H1 (cell line): ENCODE measurements around the gene KEL. TPM values are rescaled to one million over a fixed set of nuclear protein-coding genes. Genes with fewer than 3 reads are reported as not detected.

ENCODE experiments used
- CTCF ChIA-PET: fragments of 300-600 bp; sonication (Branson Sonifier 250); formaldehyde crosslinking; loops from one replicate; lab custom pipeline; 2021; ENCODE audit not compliant: partially characterized antibody; lab: Charles Lee
- POLR2A ChIA-PET: fragments of 300-600 bp; sonication (Branson Sonifier 250); formaldehyde crosslinking; loops from one replicate; lab custom pipeline; 2021; ENCODE audit warnings: inconsistent platforms; ENCODE audit not compliant: partially characterized antibody; lab: Charles Lee
- DNase-seq, 2 experiments: peaks; one replicate each; pipeline versions ENCODE4 v3.0.0 to v3.0.0-alpha.2; 2010 to 2022; ENCODE audit warnings: low spot score in 2 of 2, low read depth in 1 of 2, mixed read lengths in 1 of 2
- FAIRE-seq: peaks from 2 replicates; lab custom pipeline; 2011; peaks lifted over from hg19 to GRCh38; lab: Jason Lieb, UNC
- H2AFZ ChIP-seq: 2 replicates; pipeline ENCODE4 v1.8.1; 2012; ENCODE audit warnings: low read length, inconsistent platforms
- H2AK5ac ChIP-seq: 2 replicates; pipeline ENCODE4 v1.6.1; 2013; ENCODE audit warnings: low read depth, low read length
- H2BK120ac ChIP-seq: replicated peaks from 2 replicates; pipeline ENCODE3; 2013; ENCODE audit warnings: low read depth, low read length, inconsistent platforms
- H2BK12ac ChIP-seq: 2 replicates; pipeline ENCODE4 v1.6.1; 2013; ENCODE audit warnings: low read depth, low read length
- H2BK15ac ChIP-seq: 2 replicates; pipeline ENCODE4 v1.6.1; 2013; ENCODE audit warnings: low read length
- H2BK20ac ChIP-seq: 2 replicates; pipeline ENCODE4 v1.6.1; 2013; ENCODE audit warnings: low read length
- H2BK5ac ChIP-seq: 2 replicates; pipeline ENCODE4 v1.6.1; 2013; ENCODE audit warnings: low read depth, low read length
- H3K14ac ChIP-seq: 2 replicates; pipeline ENCODE4 v1.6.1; 2013; ENCODE audit warnings: inconsistent platforms; ENCODE audit not compliant: insufficient read length
- H3K18ac ChIP-seq: 2 replicates; pipeline ENCODE4 v1.6.1; 2013; ENCODE audit warnings: low read length; ENCODE audit errors: extremely low read depth
- H3K23ac ChIP-seq: 2 replicates; pipeline ENCODE4 v1.6.1; 2013; ENCODE audit warnings: inconsistent platforms; ENCODE audit not compliant: insufficient read length
- H3K23me2 ChIP-seq: 2 replicates; pipeline ENCODE4 v1.6.1; 2013; ENCODE audit warnings: low read depth, low read length
- H3K27ac ChIP-seq: 2 replicates; pipeline ENCODE4 v1.6.1; 2011; ENCODE audit warnings: low read depth, low read length, inconsistent platforms
- H3K27me3 ChIP-seq, 4 experiments: replicated peaks in 1 of 4; 1 replicate in 1 of 4; 2 replicates in 3 of 4; pipeline versions ENCODE4 v1.6.1 to v1.8.1; 2011 to 2013; ENCODE audit warnings: low read length in 3 of 4, mild to moderate bottlenecking in 3 of 4, inconsistent platforms in 2 of 4, mixed read lengths in 2 of 4, moderate library complexity in 1 of 4; ENCODE audit not compliant: control insufficient read depth in 3 of 4, insufficient read depth in 3 of 4; ENCODE audit errors: extremely low read depth in 1 of 4
- H3K36me3 ChIP-seq, 4 experiments: 2 replicates each; pipeline versions ENCODE4 v1.6.1 to v1.8.1; 2011 to 2013; ENCODE audit warnings: mild to moderate bottlenecking in 4 of 4, low read length in 3 of 4, moderate library complexity in 2 of 4, control low read depth in 1 of 4, inconsistent platforms in 1 of 4; ENCODE audit not compliant: insufficient read depth in 4 of 4, control insufficient read depth in 2 of 4
- H3K4ac ChIP-seq: replicated peaks from 2 replicates; pipeline ENCODE3; 2013; ENCODE audit warnings: low read length, low read depth, mixed read lengths, inconsistent platforms; ENCODE audit not compliant: insufficient read length
- H3K4me1 ChIP-seq, 4 experiments: replicated peaks in 1 of 4; 1 replicate in 1 of 4; 2 replicates in 3 of 4; pipeline versions ENCODE4 v1.6.1 to v1.8.1; 2011 to 2013; ENCODE audit warnings: low read length in 3 of 4, inconsistent platforms in 2 of 4, mixed read lengths in 1 of 4; ENCODE audit not compliant: insufficient read depth in 4 of 4, control insufficient read depth in 3 of 4
- H3K4me2 ChIP-seq, 2 experiments: 2 replicates each; pipeline versions ENCODE4 v1.6.1 to v1.8.1; 2011 to 2013; ENCODE audit warnings: low read depth in 2 of 2, low read length in 2 of 2, control low read depth in 1 of 2, inconsistent platforms in 1 of 2, mild to moderate bottlenecking in 1 of 2; ENCODE audit not compliant: insufficient read depth in 1 of 2
- H3K4me3 ChIP-seq, 4 experiments: fragments of 200-600, 300-600 bp in 1 of 4; sonication (generic), shearing (Covaris generic), sonication (Bioruptor Twin) in 1 of 4; 2 replicates each; pipeline versions ENCODE4 v1.5.1 to v1.8.1; 2011 to 2016; ENCODE audit warnings: low read length in 4 of 4, low read depth in 3 of 4, control low read depth in 2 of 4, inconsistent platforms in 2 of 4, mild to moderate bottlenecking in 2 of 4, mixed read lengths in 1 of 4, moderate library complexity in 1 of 4; ENCODE audit not compliant: insufficient read depth in 2 of 4; ENCODE audit errors: extremely low read depth in 1 of 4
- H3K56ac ChIP-seq: replicated peaks from 2 replicates; pipeline ENCODE3; 2013; ENCODE audit warnings: low read depth, mild to moderate bottlenecking, mixed read lengths, low read length, inconsistent platforms; ENCODE audit not compliant: insufficient read length
- H3K79me1 ChIP-seq: 2 replicates; pipeline ENCODE4 v1.6.1; 2013; ENCODE audit warnings: low read depth, low read length, control low read depth
- H3K79me2 ChIP-seq, 2 experiments: 2 replicates each; pipeline versions ENCODE4 v1.6.1 to v1.8.1; 2012 to 2013; ENCODE audit warnings: low read length in 2 of 2, mild to moderate bottlenecking in 2 of 2, inconsistent platforms in 1 of 2; ENCODE audit not compliant: insufficient read depth in 2 of 2, control insufficient read depth in 1 of 2
- H3K9ac ChIP-seq, 4 experiments: replicated peaks in 1 of 4; 1 replicate in 1 of 4; 2 replicates in 3 of 4; pipeline versions ENCODE4 v1.6.1 to v1.8.1; 2011 to 2013; ENCODE audit warnings: low read depth in 3 of 4, low read length in 3 of 4, control low read depth in 2 of 4, mild to moderate bottlenecking in 2 of 4, moderate library complexity in 2 of 4, inconsistent platforms in 1 of 4; ENCODE audit errors: extremely low read depth in 1 of 4
- H3K9me3 ChIP-seq, 2 experiments: 2 replicates each; pipeline versions ENCODE4 v1.6.1 to v1.8.1; 2012 to 2013; ENCODE audit warnings: mild to moderate bottlenecking in 2 of 2, moderate library complexity in 2 of 2, control low read depth in 1 of 2, inconsistent platforms in 1 of 2, low read depth in 1 of 2, low read length in 1 of 2, mixed read lengths in 1 of 2; ENCODE audit not compliant: insufficient read depth in 2 of 2
- H4K20me1 ChIP-seq, 2 experiments: replicated peaks in 1 of 2; 2 replicates each; pipeline versions ENCODE3 to v1.8.1; 2011 to 2013; ENCODE audit warnings: inconsistent platforms in 2 of 2, low read length in 2 of 2, mild to moderate bottlenecking in 1 of 2; ENCODE audit not compliant: insufficient read depth in 2 of 2, control insufficient read depth in 1 of 2
- H4K5ac ChIP-seq: 2 replicates; pipeline ENCODE4 v1.6.1; 2013; ENCODE audit warnings: low read length, low read depth, mixed read lengths, inconsistent platforms; ENCODE audit not compliant: insufficient read length
- H4K8ac ChIP-seq: 2 replicates; pipeline ENCODE4 v1.8.0; 2013; ENCODE audit warnings: mild to moderate bottlenecking, moderate library complexity, low read length, inconsistent platforms; ENCODE audit not compliant: insufficient read depth; ENCODE audit errors: extremely low read depth
- H4K91ac ChIP-seq: replicated peaks from 2 replicates; pipeline ENCODE3; 2013; ENCODE audit warnings: low read length, mixed read lengths, inconsistent platforms; ENCODE audit not compliant: insufficient read length
- BCL11A ChIP-seq, 2 experiments: IDR thresholded peaks; one replicate each; pipeline ENCODE4 v1.6.1; 2011; ENCODE audit warnings: low read depth in 2 of 2, low read length in 2 of 2, mild to moderate bottlenecking in 2 of 2
- EP300 ChIP-seq, 2 experiments: IDR thresholded peaks; 1 replicate in 1 of 2; 2 replicates in 1 of 2; pipeline ENCODE4 v1.6.1; 2011 to 2012; ENCODE audit warnings: low read depth in 2 of 2, low read length in 2 of 2, mild to moderate bottlenecking in 2 of 2, borderline replicate concordance in 1 of 2, inconsistent platforms in 1 of 2, moderate library complexity in 1 of 2
- HDAC2 ChIP-seq, 2 experiments: fragments of 300-600 bp in 1 of 2; sonication (generic) in 1 of 2; IDR thresholded peaks; 2 replicates each; pipeline ENCODE4 v1.6.1; 2011 to 2012; ENCODE audit warnings: low read depth in 2 of 2, low read length in 2 of 2, mild to moderate bottlenecking in 2 of 2, moderate library complexity in 2 of 2, borderline replicate concordance in 1 of 2, inconsistent platforms in 1 of 2
- JUND ChIP-seq: IDR thresholded peaks from 2 replicates; pipeline ENCODE4 v1.6.1; 2011; ENCODE audit warnings: mild to moderate bottlenecking, improper control_type of control experiment, low read length
- NRF1 ChIP-seq: IDR thresholded peaks from 2 replicates; pipeline ENCODE4 v1.6.1; 2011; ENCODE audit warnings: mild to moderate bottlenecking, low read depth, low read length, improper control_type of control experiment
- PHF8 ChIP-seq: fragments of 200-600 bp; sonication (generic); conservative IDR thresholded peaks from 2 replicates; pipeline ENCODE4 v1.7.1; 2012; ENCODE audit warnings: low read depth, mild to moderate bottlenecking, inconsistent platforms, low read length, moderate library complexity
- SIN3A ChIP-seq, 2 experiments: IDR thresholded peaks in 1 of 2; conservative IDR thresholded peaks in 1 of 2; 2 replicates each; pipeline ENCODE4 v1.6.1; 2011 to 2012; ENCODE audit warnings: low read length in 2 of 2, improper control_type of control experiment in 1 of 2, low read depth in 1 of 2, mild to moderate bottlenecking in 1 of 2
- SIRT6 ChIP-seq: IDR thresholded peaks from one replicate; pipeline ENCODE4 v1.7.1; 2012; ENCODE audit warnings: low read length, inconsistent platforms
- SIX5 ChIP-seq: IDR thresholded peaks from 2 replicates; pipeline ENCODE4 v1.6.1; 2011; ENCODE audit warnings: mild to moderate bottlenecking, low read depth, low read length
- SRF ChIP-seq: IDR thresholded peaks from 2 replicates; pipeline ENCODE4 v1.6.1; 2011; ENCODE audit warnings: mild to moderate bottlenecking, low read depth, low read length, moderate library complexity
- TAF1 ChIP-seq: IDR thresholded peaks from 2 replicates; pipeline ENCODE4 v1.6.1; 2011; ENCODE audit warnings: mild to moderate bottlenecking, low read depth, low read length
- TBP ChIP-seq: IDR thresholded peaks from 2 replicates; pipeline ENCODE4 v1.6.1; 2011; ENCODE audit warnings: low read depth, low read length, improper control_type of control experiment
- TCF12 ChIP-seq: IDR thresholded peaks from 2 replicates; pipeline ENCODE4 v1.6.1; 2011; ENCODE audit warnings: low read depth, mild to moderate bottlenecking, low read length
- WGBS, 2 experiments: shearing (Covaris generic) in 1 of 2; methylation state at CpG; one replicate each; pipeline versions ENCODE4 v1.1.6 to v1.1.7; 2013 to 2015; ENCODE audit warnings: low lambda C conversion rate in 2 of 2, mixed read lengths in 2 of 2, inconsistent platforms in 1 of 2, low coverage in 1 of 2, missing lambda C conversion rate in 1 of 2; ENCODE audit not compliant: insufficient replicate concordance in 2 of 2, insufficient coverage in 1 of 2, insufficient read length in 1 of 2; ENCODE audit errors: extremely low coverage in 1 of 2, missing lambda C conversion rate in 1 of 2; 5-methylcytosine and 5-hydroxymethylcytosine counted together
- polyA plus RNA-seq, 7 experiments: library from polyadenylated mRNA; depleted of rRNA in 3 of 7; stranded (reverse) in 5 of 7; unstranded in 2 of 7; fragments of >200 nt in 5 of 7; fragments of 200-250 nt in 2 of 7; gene quantifications; 1 replicate in 5 of 7; 2 replicates in 1 of 7; 4 replicates in 1 of 7; pipeline versions ENCODE4 v1.2.1 to v1.2.3, GENCODE V29; 2011 to 2013; ENCODE audit warnings: missing spikeins in 2 of 7, mixed read lengths in 2 of 7
- total RNA-seq: library from RNA; stranded (reverse); fragmentation: NEBNext Ultra II Directional; extraction: Animal tissue kit (Norgen Biotek cat#: 25700); gene quantifications from 2 replicates; pipeline ENCODE4 v1.2.1, GENCODE V29; 2021
- TF ChIP-seq, protein P1 (sequence below): IDR thresholded peaks from 2 replicates; pipeline ENCODE4 v1.6.1; 2011; ENCODE audit warnings: low read depth, mild to moderate bottlenecking, low read length; ENCODE audit not compliant: insufficient read depth

KEL gene
- total and polyA plus RNA-seq, 2 of the 8 experiments (the other 6 are each of a cell fraction or from before 2014, with no cell fraction given) = 1.8 to 1.9 TPM

DNA sequence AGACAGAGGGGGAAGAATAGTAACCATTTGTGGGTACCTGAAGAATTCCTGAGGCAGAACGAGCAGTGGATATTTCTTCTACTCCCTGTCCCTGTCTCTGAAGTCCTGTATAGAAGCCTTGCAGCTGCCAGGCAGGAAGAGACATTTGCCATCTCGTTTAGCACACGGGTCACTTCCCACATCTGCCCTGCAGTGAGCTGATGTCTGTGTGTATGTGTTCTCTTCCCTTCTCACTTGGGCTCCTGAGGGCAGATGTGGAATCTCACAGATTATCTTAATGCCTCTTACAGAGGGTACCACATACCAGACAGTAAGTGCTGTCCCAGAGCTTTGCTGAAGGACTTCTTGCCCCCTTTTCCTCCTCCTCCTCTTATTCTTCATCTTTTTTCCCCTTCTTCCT is 62.5 kb downstream of the KEL start:
- FAIRE-seq = no peak
- Histone ChIP-seq H3K4me2 (no peak overlapping the region), H3K27me3 (no peaks in the 10 kb centered on the region; a peak in 1 of 7 replicates), H3K79me2 (no peaks in the 10 kb centered on the region), H3K27ac (no peak overlapping the region), H3K79me1 (no peaks in the 10 kb centered on the region), H3K9ac (no peak overlapping the region), H2AFZ (no peak overlapping the region), H4K8ac (no peak overlapping the region), H2BK12ac (no peak overlapping the region), H3K18ac (no peak overlapping the region), H3K14ac (no peak overlapping the region), H2BK20ac (no peak overlapping the region), H3K4ac (no peak overlapping the region), H3K4me3 (no peak overlapping the region), H4K5ac (no peak overlapping the region), H2AK5ac (no peak overlapping the region), H3K56ac (no peak overlapping the region), H4K91ac (no peak overlapping the region), H3K36me3 (no peaks in the 10 kb centered on the region), H2BK5ac (no peak overlapping the region), H3K9me3 (peaks cover 8 to 9% of the 10 kb centered on the region in 2 experiments), H2BK120ac (no peak overlapping the region), H4K20me1 (no peaks in the 10 kb centered on the region), H2BK15ac (no peak overlapping the region), H3K23me2 (no peaks in the 10 kb centered on the region), H3K4me1 (peaks cover 0 to 3% (median 0%) of the 10 kb centered on the region in 4 experiments; a peak in 1 of 7 replicates), H3K23ac (no peak overlapping the region)
- no peak for DNase-seq
- 94% methylated on average over 3 of the region's 3 CpGs; no CpG with 5 or more reads in 1 of the 2 experiments for WGBS, 2 experiments
- ChIA-PET CTCF (interaction anchor here (0.7 to 5.0 kb wide), 8 partner anchors 10 to 273 kb away, joined by 3 to 34 read pairs (median 3); no protein-coding TSS in a partner anchor), POLR2A (no interaction called here)
- no peak for TF ChIP-seq PHF8
- TF ChIP-seq TAF1 = no peak
- no peak for TF ChIP-seq NRF1
- no peak for TF ChIP-seq HDAC2 (IDR thresholded peaks at IDR 0.05; ENCODE audit: borderline replicate concordance in 1 of 2, low read depth in 2 of 2, low read length in 2 of 2)
- no peak for TF ChIP-seq SIN3A (conservative IDR thresholded peaks at IDR 0.05 in 1 of 2, IDR thresholded peaks at IDR 0.05 in 1 of 2; ENCODE audit: low read depth in 1 of 2, low read length in 2 of 2)
- no peak for TF ChIP-seq TCF12
- TF ChIP-seq JUND = no peak
- TF ChIP-seq, protein P1, sequence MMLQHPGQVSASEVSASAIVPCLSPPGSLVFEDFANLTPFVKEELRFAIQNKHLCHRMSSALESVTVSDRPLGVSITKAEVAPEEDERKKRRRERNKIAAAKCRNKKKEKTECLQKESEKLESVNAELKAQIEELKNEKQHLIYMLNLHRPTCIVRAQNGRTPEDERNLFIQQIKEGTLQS = no peak
- no peak for TF ChIP-seq SIRT6
- no peak for TF ChIP-seq SIX5
- TF ChIP-seq TBP = no peak
- no peak for TF ChIP-seq EP300 (IDR thresholded peaks at IDR 0.05; ENCODE audit: borderline replicate concordance in 1 of 2, low read depth in 2 of 2, low read length in 2 of 2)
- TF ChIP-seq BCL11A (IDR thresholded peaks at IDR 0.05; ENCODE audit: low read depth in 2 of 2, low read length in 2 of 2) = no peak
- no peak for TF ChIP-seq SRF
